GM12874 (cell line): ENCODE measurements around the gene LCE3E.

Source experiments
- CTCF ChIP-seq: IDR thresholded peaks from 2 replicates; pipeline ENCODE4 v1.5.1; 2011; ENCODE audit warnings: low read depth, mild to moderate bottlenecking, control low read depth, low read length, moderate library complexity; ENCODE audit not compliant: insufficient read depth

Gene LCE3E

DNA sequence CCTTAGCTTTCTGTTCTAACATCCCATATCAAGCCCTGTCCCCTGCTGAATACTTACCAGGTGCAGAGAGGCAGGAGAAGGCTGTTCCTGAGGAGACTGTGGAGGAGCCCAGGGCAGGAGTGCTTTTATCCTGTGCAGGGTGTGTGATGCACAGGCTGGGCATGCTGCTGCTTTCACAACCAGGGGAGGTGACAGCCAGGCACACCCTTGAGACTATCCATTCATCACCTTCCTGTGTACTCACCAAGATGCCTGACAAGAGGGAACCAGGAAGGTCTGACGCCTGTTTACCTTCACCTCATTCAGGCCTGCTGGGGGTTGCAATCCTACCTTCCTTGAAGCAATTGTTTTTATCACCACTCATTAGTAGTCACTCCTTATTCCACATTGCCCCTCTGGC is at the start of gene LCE3E:
Gene LCE3E (minus strand): TSS at position 100 of the 400 bp plus-strand sequence. CDS start 572 bp downstream, outside the sequence.
- no peak for TF ChIP-seq CTCF

GRCh38 chr1:152613511-152613910 is 46.9 kb upstream of the LCE3E start, which contains the start of gene LCE3B:
Gene LCE3B, plus strand, starts transcription at chr1:152613811. Its CDS starts 0 bp downstream, at chr1:152613811.
- no peak for TF ChIP-seq CTCF

GRCh38 chr1:152599934-152600333 is 33.4 kb upstream of the LCE3E start, which contains the start of gene LCE3C:
Gene LCE3C, plus strand, starts transcription at chr1:152600234. Its CDS starts 498 bp downstream, at chr1:152600732.
- no peak for TF ChIP-seq CTCF

DNA sequence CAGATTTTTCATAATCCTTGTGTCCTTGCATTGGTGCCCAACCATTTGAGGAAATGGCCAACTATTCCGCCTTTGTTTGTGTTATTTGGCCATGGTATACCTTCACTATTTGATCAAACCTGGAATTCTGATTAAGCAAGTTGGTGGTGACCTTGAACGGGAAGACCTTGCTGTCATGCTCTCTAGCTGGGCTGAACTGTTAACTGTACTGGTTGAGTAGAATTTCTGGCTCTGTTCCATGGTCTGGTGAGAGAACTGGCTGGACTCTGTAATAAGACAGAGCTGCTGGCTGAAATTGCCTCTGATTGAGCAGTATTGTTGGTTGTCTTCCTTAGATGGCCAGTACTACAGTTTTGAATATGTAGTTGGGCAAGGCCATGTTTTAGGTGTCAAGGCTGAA is 30.4 kb upstream of the LCE3E start:
- TF ChIP-seq CTCF = no peak

DNA sequence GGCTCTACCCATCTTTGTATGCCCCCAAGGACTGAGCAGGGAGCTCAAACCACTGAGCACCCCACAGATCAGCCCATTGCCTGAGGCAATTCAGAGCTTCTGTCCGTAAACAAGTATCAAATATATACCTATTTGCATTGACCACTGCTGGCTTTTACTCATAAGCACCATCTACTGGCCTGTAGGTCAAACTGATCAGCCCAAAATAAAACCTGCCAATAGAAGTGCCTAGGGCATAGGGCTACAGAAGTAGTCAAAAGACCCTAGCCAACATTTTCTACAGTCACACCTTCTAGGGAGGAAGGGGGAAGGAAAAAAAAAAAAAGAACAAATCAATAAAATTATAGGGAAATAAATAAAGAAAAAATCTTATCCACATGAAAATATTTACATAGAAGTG is 19.0 kb upstream of the LCE3E start:
- peak; percentile 27; the same call in 1 of the 2 replicates for TF ChIP-seq CTCF

- TF ChIP-seq CTCF = no peak
These were observed 16.1 kb upstream of the LCE3E start for GRCh38 chr1:152582647-152583046.

DNA sequence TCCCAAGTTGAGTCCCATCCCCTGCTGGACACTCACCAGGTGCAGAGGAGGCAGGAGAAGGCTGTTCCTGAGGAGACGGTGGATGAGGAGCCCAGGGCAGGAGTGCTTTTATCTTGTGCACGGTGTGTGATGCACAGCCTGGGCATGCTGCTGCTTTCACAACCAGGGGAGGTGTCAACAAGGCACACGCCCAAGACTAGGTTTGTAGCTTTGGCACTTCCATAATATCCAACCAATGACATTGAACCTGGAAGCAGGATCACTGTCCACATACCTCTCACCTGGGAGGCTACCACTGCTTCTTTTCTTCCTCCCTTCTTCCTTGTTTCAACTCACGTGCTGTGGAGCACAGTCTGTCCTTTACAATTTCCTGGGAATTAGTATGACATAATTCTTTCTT is 13.9 kb upstream of the LCE3E start, which contains the start of gene LCE3D:
Gene LCE3D (minus strand): TSS at position 84 of the 400 bp plus-strand sequence. CDS start 580 bp downstream, outside the sequence.
- TF ChIP-seq CTCF = no peak
